Measurements from ENCODE around the gene KDSR.

Gene KDSR

GRCh38 chr18:63302636-63303405 lies 64.2 kb downstream of the KDSR start:
- DNase-seq, result no peak

DNA sequence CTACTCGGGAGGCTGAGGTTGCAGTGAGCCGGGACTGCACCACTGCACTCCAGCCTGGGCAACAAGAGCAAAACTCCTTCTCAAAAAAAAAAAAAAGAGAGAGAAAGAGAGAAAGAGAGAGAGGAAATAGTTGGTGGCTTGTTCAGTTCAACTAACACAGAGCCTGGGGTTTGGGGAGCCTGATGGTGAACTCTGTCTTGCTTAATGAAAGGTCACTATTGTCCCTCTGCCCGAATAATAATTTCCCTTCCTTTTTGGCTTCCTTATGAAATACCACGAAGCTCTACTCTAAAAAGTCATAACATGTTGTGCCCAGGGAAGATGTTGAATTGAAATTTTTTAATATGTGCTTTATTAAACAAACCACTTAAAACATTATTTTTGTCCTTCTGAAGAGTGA lies 64.8 kb downstream of the KDSR start:
- DNase-seq, result no peak

- peak; percentile 46 for DNase-seq
These were observed 65.6 kb downstream of the KDSR start for GRCh38 chr18:63301434-63301833.

DNA sequence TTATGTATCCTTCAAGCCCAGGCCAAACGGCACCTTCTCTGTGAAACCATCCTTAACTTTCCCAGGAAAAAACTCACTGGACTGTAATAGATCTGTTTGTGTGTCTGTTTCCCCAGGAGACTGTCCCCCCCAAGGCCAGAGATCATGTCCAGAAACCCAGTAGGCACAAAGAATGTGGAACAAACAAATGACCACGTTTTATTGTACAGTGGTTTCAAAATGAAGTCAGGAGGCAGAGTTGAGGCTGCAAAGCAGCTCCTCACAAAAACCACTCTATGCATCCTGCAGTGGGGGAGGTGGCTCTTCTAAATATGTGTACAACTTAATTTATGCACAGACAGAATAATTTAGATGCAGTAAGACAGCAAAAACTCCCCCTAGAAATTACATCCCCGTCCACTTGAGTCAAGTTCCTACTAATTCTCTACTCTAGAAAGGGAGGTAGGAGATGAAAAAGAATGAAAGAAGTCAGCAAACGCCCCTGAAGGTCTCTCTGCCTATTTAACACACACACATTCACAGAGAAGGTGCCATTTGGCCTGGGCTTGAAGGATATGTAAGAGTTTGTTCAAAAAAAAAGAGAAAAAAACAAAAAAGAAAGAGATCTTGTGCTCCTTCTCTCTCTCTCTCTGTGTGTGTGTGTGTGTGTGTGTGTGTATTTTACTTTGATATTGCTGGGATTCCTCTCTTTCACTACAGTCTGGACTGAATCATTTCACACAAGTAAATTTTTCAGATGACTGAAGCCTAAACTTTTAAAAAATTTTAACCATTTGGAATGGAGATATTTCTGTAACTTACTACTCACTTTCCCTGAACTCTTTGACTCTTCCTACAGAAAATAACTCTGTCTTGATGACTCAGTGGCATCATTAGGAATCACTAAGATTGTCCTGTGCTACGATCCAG lies 66.9 kb downstream of the KDSR start:
- DNase-seq, result peak; percentile 62

GRCh38 chr18:63298400-63299365 lies 68.3 kb downstream of the KDSR start:
- peak; percentile 23 for DNase-seq

DNA sequence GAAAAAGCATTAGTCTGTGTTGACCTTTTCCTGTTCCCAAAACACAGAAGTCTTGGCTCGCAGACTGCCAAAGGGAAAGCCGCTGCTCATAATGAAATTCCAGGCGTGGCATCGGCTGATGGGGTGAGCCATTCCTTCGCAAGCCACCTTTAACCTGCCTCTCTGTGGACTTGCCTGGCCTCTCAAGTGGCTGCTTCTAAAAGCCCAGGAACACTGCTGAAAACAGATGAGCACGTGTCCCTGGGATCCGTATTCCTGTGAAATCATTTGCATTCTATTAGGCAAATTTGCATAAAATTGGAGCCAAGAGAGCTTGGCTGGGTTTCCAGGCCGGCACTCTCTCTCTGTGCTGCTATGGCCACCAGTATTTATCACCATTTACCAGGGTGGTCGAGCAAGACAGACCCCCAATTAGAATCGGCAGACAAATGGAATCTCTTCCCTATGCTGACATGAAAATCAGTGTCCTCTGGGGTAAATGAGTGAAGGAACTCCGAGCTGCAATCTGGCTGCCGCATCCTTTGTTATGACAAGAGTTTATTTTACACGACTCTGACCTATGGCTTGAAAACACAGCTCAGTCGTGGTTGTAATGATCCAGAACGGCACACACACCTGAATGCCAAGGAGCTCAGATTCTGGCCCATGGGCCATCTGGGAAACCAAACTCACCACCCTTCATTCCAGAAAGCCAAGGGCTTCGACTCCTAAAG lies 69.2 kb downstream of the KDSR start:
- DNase-seq, result no peak

DNA sequence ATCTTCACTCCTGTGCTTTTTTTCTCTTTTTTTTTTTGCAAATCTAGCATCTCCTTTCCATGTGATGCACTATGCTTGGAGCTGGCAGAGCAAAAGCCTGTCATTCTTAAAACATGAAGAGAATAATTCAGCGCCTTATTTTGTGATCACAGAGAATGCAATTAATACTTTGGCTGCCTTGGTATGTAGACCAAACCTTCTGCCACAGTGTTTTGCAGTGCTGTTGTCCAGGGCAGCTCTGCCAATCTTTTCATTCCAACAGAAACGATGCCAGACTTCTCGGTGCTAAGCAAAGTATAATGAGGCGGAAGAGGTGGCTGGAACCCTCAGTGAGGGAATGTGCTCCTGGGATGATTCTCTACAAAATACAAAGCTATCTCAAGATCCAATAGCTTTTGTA lies 73.1 kb downstream of the KDSR start:
- no peak for DNase-seq

- peak; percentile 19 for DNase-seq
These were observed 73.9 kb downstream of the KDSR start for GRCh38 chr18:63292831-63293683.

- DNase-seq, result no peak
These were observed 75.7 kb downstream of the KDSR start for GRCh38 chr18:63291278-63291677.

DNA sequence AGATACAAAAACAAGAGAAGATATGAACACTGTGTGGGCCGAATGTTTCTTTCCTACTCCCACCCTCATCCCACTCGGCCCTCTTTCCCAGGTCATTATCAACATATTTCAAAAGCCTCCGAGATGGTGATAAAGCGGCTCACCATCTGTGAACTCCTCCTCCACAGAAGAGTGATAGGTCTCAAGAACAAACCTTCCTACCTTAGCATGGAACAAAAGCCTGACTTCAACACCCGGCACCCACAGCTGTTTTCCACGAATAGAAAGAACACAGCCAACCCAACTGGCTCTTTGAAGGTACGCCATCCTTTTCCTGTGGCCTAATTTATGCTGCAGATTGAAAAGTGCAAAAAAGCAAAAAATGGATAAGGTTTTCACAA lies 76.2 kb downstream of the KDSR start:
- DNase-seq, result no peak

DNA sequence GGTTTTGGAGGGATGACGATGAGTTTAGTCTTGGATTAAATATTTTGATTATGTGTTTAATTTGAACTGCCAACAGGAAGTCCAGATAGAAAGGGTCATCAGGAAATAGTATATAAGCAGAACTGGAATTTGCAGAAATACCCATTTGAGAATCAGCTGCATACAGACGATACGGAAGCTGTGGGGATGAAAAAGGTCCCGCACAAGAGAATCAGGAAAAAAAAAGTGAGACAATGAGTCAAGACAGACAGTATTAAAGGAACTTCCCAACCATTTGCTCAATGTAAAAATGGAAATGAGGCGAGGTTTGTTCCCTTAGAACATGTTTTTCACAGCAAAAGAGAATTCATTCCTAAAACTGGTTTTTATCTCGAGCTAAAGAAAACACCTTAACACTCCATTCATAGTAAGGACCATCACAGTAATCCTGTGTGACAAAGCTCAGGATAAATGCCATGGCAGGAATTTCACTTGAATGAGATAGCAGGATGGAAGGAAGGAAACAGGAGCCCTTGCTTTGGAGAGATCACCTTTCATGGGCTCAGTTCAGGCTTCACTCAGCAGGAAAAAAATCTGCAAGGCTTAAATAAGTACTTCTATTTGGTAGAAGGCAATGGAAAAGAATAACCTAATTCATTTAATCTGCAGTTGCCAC lies 76.7 kb downstream of the KDSR start:
- DNase-seq, result no peak

GRCh38 chr18:63288311-63288710 lies 78.7 kb downstream of the KDSR start:
- no peak for DNase-seq

- DNase-seq, result no peak
These were observed 79.2 kb downstream of the KDSR start for GRCh38 chr18:63287691-63288220.

GRCh38 chr18:63286926-63287325 lies 80.1 kb downstream of the KDSR start:
- no peak for DNase-seq

DNA sequence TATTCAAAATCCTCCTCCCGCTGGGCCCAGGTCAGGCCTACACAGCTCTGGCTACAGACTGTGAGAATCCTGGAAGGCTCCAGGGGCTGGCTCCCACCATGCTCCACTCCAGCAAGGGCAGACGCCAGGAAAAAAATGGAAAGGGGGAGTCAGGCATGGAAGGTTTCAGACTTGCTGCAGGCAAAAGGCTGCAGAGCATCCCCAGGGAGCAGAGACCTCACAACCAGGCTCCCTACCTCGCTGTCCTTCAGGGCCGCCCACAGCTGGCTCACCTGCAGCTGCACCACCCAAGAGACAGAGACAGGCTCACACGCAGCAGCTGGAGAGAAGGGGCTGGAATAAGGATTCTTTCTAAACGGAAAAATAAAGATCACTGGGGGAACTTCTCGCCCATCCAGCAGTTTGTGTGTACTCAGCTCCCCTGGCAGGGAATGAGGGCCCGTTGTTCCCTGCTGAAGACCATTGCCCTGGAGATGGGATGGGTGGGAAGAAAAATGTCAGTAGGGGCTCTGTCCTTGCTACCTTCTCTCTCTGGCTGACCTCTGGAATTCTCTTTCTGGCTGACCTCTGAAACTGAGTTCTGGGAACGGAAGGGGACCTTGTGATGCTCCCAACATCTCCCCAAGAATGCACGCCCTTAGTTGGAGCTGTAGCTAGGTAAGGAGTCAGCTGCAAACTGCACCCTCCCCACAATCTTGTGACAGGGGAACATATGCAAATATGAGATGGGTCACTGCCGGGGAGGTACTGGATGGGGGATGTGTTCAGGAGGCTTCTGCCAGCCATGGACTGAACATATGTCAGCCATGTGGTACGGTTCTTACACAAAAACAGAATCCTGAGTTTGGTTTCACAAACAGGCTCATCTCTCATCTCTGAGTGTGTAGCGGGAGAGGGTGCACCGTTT lies 81.9 kb downstream of the KDSR start:
- DNase-seq, result no peak

DNA sequence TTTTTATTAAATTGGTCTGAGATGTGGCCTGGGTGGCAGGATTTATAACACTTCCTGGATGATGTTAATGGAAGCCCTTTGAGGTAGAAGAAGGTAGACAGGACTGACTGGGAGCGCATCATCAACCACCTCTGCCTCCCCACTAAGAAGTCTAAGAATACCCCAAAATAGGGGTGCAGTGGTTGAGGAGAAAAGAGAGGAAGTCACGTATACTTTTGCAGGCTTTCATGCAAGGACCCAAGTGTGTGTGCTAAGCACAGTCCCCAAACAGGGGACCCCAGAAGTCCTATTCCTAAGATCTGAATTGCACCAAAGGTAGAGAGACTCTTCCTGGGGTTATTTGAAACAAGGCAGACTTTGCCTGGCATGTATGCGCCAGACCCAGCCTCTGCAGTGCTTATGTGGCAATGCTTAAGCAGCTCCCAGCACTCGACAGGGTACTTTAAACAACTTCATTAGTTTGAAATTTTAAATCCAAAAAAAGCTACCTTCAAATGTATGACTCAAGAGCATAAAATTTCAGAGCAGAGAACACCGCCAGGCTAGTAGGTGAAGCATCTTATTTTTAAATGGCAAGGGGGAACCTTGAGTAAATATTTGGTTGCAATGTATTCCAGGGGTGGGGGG lies 82.7 kb downstream of the KDSR start:
- no peak for DNase-seq

- no peak for DNase-seq
These were observed 83.5 kb downstream of the KDSR start for GRCh38 chr18:63283305-63284094.

- DNase-seq, result no peak
These were observed 84.2 kb downstream of the KDSR start for GRCh38 chr18:63282793-63283192.

All from stimulated activated CD4-positive, alpha-beta T cell treated with anti-CD3 and anti-CD28 coated beads, Interleukin-1b, Interleukin-23, amount 100 ng/mL, for 48 hours (primary cell).